GM12873 (cell line): Measurements from ENCODE around the gene POLR3E.

Experiments
- CTCF ChIP-seq: IDR thresholded peaks from 2 replicates; pipeline ENCODE4 v1.5.1; 2012; ENCODE audit warnings: low read depth, mild to moderate bottlenecking, moderate library complexity, low read length, control low read depth; ENCODE audit not compliant: insufficient read depth; ENCODE audit errors: missing control alignments

POLR3E gene

GRCh38 chr16:22274916-22275315 lies 22.3 kb upstream of the POLR3E start:
- no peak for TF ChIP-seq CTCF

- no peak for TF ChIP-seq CTCF
Observed at GRCh38 chr16:22278441-22279230, 18.6 kb upstream of the POLR3E start.

GRCh38 chr16:22282254-22282892 lies 14.8 kb upstream of the POLR3E start:
- TF ChIP-seq CTCF = no peak

- no peak for TF ChIP-seq CTCF
Observed at GRCh38 chr16:22284637-22285036, 12.6 kb upstream of the POLR3E start.

- TF ChIP-seq CTCF = no peak
Observed at GRCh38 chr16:22285080-22285479, 12.1 kb upstream of the POLR3E start.

GRCh38 chr16:22291020-22291419 lies 6.2 kb upstream of the POLR3E start:
- no peak for TF ChIP-seq CTCF

GRCh38 chr16:22291860-22292318 lies 5.3 kb upstream of the POLR3E start:
- no peak for TF ChIP-seq CTCF
